GM12878 (cell line): ENCODE data around the gene RGL4. TPM values are rescaled to one million over a fixed set of nuclear protein-coding genes. Genes with fewer than 3 reads are reported as not detected.

ENCODE experiments used
- ATAC-seq: fragments of 200-7000 bp; cut with Tn5 transposase; 3 replicates; pipeline ENCODE4 v1.9.1; 2020; ENCODE audit warnings: mild to moderate bottlenecking, moderate library complexity
- BruUV-seq: library from RNA; stranded (reverse); fragments of 400-500 nt; replicated peaks from 2 replicates; lab custom pipeline; 2021; lab: Mats Ljungman, UMichigan
- CTCF ChIA-PET: fragments of 300-600 bp; sonication (Branson Sonifier 250); formaldehyde crosslinking; extraction: SDS; loops from one replicate; lab custom pipeline; 2021; ENCODE audit warnings: inconsistent platforms; lab: Yijun Ruan, JAX
- POLR2A ChIA-PET: fragments of 350-600 bp; formaldehyde crosslinking; extraction: SDS; loops from one replicate; lab custom pipeline; 2021; ENCODE audit warnings: inconsistent platforms; lab: Charles Lee
- RAD21 ChIA-PET: fragments of 300-600 bp; sonication (Branson Sonifier 250); formaldehyde crosslinking; loops from one replicate; lab custom pipeline; 2023; ENCODE audit warnings: antibody characterized with exemption; ENCODE audit not compliant: unreplicated experiment; lab: Charles Lee
- SMC1A ChIA-PET: fragments of 300-600 bp; sonication (Branson Sonifier 250); formaldehyde crosslinking; loops from one replicate; lab custom pipeline; 2023; ENCODE audit not compliant: unreplicated experiment, uncharacterized antibody; lab: Charles Lee
- DNase-seq: peaks from one replicate; pipeline ENCODE4 v3.0.0-alpha.2; 2011; ENCODE audit warnings: low read depth, low spot score
- FAIRE-seq: peaks from 3 replicates; lab custom pipeline; 2011; peaks lifted over from hg19 to GRCh38; lab: Jason Lieb, UNC
- H2AFZ ChIP-seq: 2 replicates; pipeline ENCODE4 v1.6.0; 2011; ENCODE audit warnings: low read depth, low read length, control low read depth; ENCODE audit not compliant: control insufficient read depth
- H3K27ac ChIP-seq: 2 replicates; pipeline ENCODE4 v1.5.1; 2011; ENCODE audit warnings: control low read depth; ENCODE audit not compliant: control insufficient read depth, insufficient read depth
- H3K27me3 ChIP-seq, 2 experiments: replicated peaks in 1 of 2; 2 replicates each; pipeline versions ENCODE4 v1.6.0 to v1.6.1; 2011; ENCODE audit warnings: low read length in 1 of 2; ENCODE audit not compliant: control insufficient read depth in 2 of 2, insufficient read depth in 2 of 2
- H3K36me3 ChIP-seq, 2 experiments: 2 replicates each; pipeline ENCODE4 v1.5.1; 2011; ENCODE audit warnings: low read length in 1 of 2; ENCODE audit not compliant: control insufficient read depth in 2 of 2, insufficient read depth in 2 of 2
- H3K4me1 ChIP-seq: 2 replicates; pipeline ENCODE4 v1.6.1; 2011; ENCODE audit warnings: mild to moderate bottlenecking, low read length, moderate library complexity, mixed read lengths; ENCODE audit not compliant: control insufficient read depth, insufficient read depth
- H3K4me2 ChIP-seq: 2 replicates; pipeline ENCODE4 v1.6.0; 2011; ENCODE audit warnings: control low read depth; ENCODE audit not compliant: control insufficient read depth, insufficient read depth
- H3K4me3 ChIP-seq: fragments of 200-600 bp; sonication (generic); 2 replicates; pipeline ENCODE4 v1.5.1; 2016
- H3K79me2 ChIP-seq: 2 replicates; pipeline ENCODE4 v1.6.0; 2011; ENCODE audit warnings: low read length; ENCODE audit not compliant: control insufficient read depth, insufficient read depth
- H3K9ac ChIP-seq: 2 replicates; pipeline ENCODE4 v1.8.0; 2011; ENCODE audit warnings: low read length, control low read depth, mixed read lengths; ENCODE audit not compliant: control insufficient read depth, insufficient read depth
- H3K9me3 ChIP-seq: replicated peaks from 3 replicates; pipeline ENCODE4 v1.5.1; 2011; ENCODE audit warnings: mild to moderate bottlenecking, low read length; ENCODE audit not compliant: control insufficient read depth, insufficient read depth
- H4K20me1 ChIP-seq: 2 replicates; pipeline ENCODE4 v1.6.0; 2011; ENCODE audit not compliant: control insufficient read depth, insufficient read depth
- RELA ChIP-seq: fragments of 450-650 bp; IDR thresholded peaks from 2 replicates; pipeline ENCODE4 v1.8.0; 2014; ENCODE audit warnings: borderline replicate concordance; ENCODE audit not compliant: partially characterized antibody
- SP1 ChIP-seq: IDR thresholded peaks from one replicate; pipeline ENCODE4 v1.6.1; 2011; ENCODE audit warnings: low read depth, low read length
- ZNF622 ChIP-seq: fragments of 450-650 bp; IDR thresholded peaks from 2 replicates; pipeline ENCODE4 v1.6.1; 2017; ENCODE audit warnings: mild to moderate bottlenecking, inconsistent platforms
- WGBS: methylation state at CpG from one replicate; pipeline ENCODE4 v1.1.6; 2016; ENCODE audit warnings: low lambda C conversion rate; ENCODE audit not compliant: insufficient replicate concordance, insufficient coverage; ENCODE audit errors: missing lambda C conversion rate; 5-methylcytosine and 5-hydroxymethylcytosine counted together
- in situ Hi-C: fragments of 300-500 bp; cut with MboI; formaldehyde crosslinking; loops from 9 replicates; pipeline ENCODE4 v1.14.3; 2018; ENCODE audit warnings: mixed read lengths
- intact Hi-C: fragments of 100-400 bp; cut with micrococcal nuclease; formaldehyde crosslinking; loops from one replicate; pipeline ENCODE4 v1.14.2; 2022; ENCODE audit not compliant: unreplicated experiment
- polyA plus RNA-seq, 11 experiments: library from polyadenylated mRNA; depleted of rRNA in 4 of 11; unstranded in 6 of 11; stranded (reverse) in 5 of 11; fragments of >200 nt; fragmentation: Nextera tagmentation in 4 of 11; fragmentation: Illumina TruSeq in 1 of 11; extraction: Ambion mirVana in 4 of 11; extraction: Trizol in 1 of 11; gene quantifications; 1 replicate in 1 of 11; 2 replicates in 10 of 11; pipeline versions ENCODE4 v1.2.1 to v1.2.3, GENCODE V29; 2011 to 2016; ENCODE audit warnings: inconsistent platforms in 2 of 11, missing spikeins in 2 of 11, low read depth in 1 of 11
- total RNA-seq, 4 experiments: library from RNA; depleted of rRNA in 3 of 4; stranded (reverse); fragments of >200 nt in 3 of 4; fragmentation: Illumina TruSeq in 1 of 4; extraction: Trizol in 1 of 4; gene quantifications; 2 replicates each; pipeline versions ENCODE4 v1.2.1 to v1.2.3, GENCODE V29; 2013 to 2021
- TF ChIP-seq, protein P1 (sequence below): fragments of 150-350 bp; IDR thresholded peaks from 2 replicates; pipeline ENCODE4 v1.6.1; 2016; ENCODE audit warnings: low read depth, low read length
- TF ChIP-seq, protein P2 (sequence below): fragments of 450-650 bp; formaldehyde crosslinking; IDR thresholded peaks from 2 replicates; pipeline ENCODE4 v1.4.0; 2022; ENCODE audit warnings: mild to moderate bottlenecking, moderate library complexity
- TF ChIP-seq, protein P3 (sequence below): IDR thresholded peaks from 2 replicates; pipeline ENCODE4 v1.6.1; 2012; ENCODE audit warnings: low read depth, low read length, improper control_type of control experiment
- TF ChIP-seq, protein P4 (sequence below), 3 experiments: IDR thresholded peaks in 2 of 3; conservative IDR thresholded peaks in 1 of 3; 2 replicates each; pipeline ENCODE4 v1.5.1; 2011; ENCODE audit warnings: low read depth in 3 of 3, low read length in 3 of 3, mild to moderate bottlenecking in 3 of 3, control low read depth in 2 of 3, moderate library complexity in 2 of 3, inconsistent platforms in 1 of 3, mixed read lengths in 1 of 3; ENCODE audit not compliant: control insufficient read depth in 2 of 3, insufficient read depth in 1 of 3; ENCODE audit errors: extremely low read depth in 1 of 3
- TF ChIP-seq, protein P5 (sequence below): fragments of 450-650 bp; IDR thresholded peaks from 2 replicates; pipeline ENCODE4 v1.6.1; 2018; ENCODE audit warnings: borderline replicate concordance, mild to moderate bottlenecking; ENCODE audit not compliant: partially characterized antibody
- TF ChIP-seq, protein P6 (sequence below): IDR thresholded peaks from 2 replicates; pipeline ENCODE4 v1.6.1; 2011; ENCODE audit warnings: low read depth, mild to moderate bottlenecking, low read length, moderate library complexity, borderline replicate concordance; ENCODE audit errors: extremely low read depth

RGL4 gene
- total and polyA plus RNA-seq, 10 of the 15 experiments (the other 5 are each of a cell fraction or from before 2014, with no cell fraction given) = 1.4 to 9.0 (median 2.0) TPM; not detected in 1

DNA sequence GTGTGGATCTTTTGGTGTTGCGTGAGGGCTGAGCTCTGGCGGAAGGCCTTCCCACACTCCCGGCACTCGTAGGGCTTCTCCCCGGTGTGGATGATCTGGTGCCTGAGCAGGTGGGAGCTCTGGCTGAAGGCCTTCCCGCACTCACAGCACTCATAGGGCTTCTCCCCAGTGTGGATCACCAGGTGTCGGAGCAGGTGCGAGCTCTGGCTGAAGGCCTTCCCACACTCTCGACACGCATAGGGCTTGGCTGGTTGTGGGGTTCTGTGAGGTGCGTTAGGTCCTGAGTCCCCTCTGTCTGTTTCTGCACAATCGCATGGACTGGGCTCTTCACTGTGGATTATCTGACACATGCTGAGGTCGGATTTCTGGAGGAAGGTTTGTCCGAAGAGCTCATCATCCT, 53.7 kb downstream of the RGL4 start (continued):
- TF ChIP-seq, protein P1, sequence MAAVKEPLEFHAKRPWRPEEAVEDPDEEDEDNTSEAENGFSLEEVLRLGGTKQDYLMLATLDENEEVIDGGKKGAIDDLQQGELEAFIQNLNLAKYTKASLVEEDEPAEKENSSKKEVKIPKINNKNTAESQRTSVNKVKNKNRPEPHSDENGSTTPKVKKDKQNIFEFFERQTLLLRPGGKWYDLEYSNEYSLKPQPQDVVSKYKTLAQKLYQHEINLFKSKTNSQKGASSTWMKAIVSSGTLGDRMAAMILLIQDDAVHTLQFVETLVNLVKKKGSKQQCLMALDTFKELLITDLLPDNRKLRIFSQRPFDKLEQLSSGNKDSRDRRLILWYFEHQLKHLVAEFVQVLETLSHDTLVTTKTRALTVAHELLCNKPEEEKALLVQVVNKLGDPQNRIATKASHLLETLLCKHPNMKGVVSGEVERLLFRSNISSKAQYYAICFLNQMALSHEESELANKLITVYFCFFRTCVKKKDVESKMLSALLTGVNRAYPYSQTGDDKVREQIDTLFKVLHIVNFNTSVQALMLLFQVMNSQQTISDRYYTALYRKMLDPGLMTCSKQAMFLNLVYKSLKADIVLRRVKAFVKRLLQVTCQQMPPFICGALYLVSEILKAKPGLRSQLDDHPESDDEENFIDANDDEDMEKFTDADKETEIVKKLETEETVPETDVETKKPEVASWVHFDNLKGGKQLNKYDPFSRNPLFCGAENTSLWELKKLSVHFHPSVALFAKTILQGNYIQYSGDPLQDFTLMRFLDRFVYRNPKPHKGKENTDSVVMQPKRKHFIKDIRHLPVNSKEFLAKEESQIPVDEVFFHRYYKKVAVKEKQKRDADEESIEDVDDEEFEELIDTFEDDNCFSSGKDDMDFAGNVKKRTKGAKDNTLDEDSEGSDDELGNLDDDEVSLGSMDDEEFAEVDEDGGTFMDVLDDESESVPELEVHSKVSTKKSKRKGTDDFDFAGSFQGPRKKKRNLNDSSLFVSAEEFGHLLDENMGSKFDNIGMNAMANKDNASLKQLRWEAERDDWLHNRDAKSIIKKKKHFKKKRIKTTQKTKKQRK = no peak
- TF ChIP-seq, protein P2, sequence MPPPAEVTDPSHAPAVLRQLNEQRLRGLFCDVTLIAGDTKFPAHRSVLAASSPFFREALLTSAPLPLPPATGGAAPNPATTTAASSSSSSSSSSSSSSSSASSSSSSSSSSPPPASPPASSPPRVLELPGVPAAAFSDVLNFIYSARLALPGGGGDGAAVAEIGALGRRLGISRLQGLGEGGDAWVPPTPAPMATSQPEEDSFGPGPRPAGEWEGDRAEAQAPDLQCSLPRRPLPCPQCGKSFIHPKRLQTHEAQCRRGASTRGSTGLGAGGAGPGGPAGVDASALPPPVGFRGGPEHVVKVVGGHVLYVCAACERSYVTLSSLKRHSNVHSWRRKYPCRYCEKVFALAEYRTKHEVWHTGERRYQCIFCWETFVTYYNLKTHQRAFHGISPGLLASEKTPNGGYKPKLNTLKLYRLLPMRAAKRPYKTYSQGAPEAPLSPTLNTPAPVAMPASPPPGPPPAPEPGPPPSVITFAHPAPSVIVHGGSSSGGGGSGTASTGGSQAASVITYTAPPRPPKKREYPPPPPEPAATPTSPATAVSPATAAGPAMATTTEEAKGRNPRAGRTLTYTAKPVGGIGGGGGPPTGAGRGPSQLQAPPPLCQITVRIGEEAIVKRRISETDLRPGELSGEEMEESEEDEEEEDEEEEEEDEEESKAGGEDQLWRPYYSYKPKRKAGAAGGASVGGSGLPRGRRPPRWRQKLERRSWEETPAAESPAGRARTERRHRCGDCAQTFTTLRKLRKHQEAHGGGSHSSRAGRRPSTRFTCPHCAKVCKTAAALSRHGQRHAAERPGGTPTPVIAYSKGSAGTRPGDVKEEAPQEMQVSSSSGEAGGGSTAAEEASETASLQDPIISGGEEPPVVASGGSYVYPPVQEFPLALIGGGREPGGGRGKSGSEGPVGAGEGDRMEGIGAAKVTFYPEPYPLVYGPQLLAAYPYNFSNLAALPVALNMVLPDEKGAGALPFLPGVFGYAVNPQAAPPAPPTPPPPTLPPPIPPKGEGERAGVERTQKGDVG (CRISPR knock-in tag) = no peak
- TF ChIP-seq, all 136 proteins: peak for 3

DNA sequence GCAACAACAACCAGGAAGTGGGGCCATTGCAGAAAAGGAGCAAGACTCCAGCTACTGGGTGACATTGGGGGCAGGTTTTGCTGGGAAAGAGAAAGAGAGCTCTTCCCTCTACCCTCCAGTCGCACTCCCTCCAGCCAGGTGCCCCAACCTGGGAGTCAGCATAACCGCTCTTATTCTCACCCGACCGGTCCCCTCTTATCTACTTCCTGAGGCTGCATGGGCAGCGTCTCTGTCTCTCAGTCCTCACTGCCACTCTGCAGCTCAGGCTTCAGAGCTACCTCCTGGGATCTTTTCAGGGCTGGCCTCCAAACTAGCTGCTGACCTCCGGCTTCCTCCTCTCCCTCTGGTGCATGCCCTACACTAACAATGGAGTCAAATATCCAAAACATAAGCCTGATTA, 55.0 kb downstream of the RGL4 start:
- Histone ChIP-seq H3K36me3 (no peaks in the 10 kb centered on the region; a peak in 1 of 4 replicates), H3K27ac (no peak overlapping the region), H4K20me1 (no peaks in the 10 kb centered on the region), H3K27me3 (no peaks in the 10 kb centered on the region), H3K9me3 (no peaks in the 10 kb centered on the region; the same call in 2 of the 3 replicates), H3K4me3 (no peak overlapping the region), H3K79me2 (no peaks in the 10 kb centered on the region), H3K4me2 (no peak overlapping the region), H2AFZ (no peak overlapping the region), H3K4me1 (no peaks in the 10 kb centered on the region), H3K9ac (no peak overlapping the region)
- ATAC-seq (no peak), DNase-seq (no peak), FAIRE-seq (no peak)
- in situ Hi-C loops = no loop called here
- no TSS peak for BruUV-seq
- SMC1A ChIA-PET = no interaction called here
- CTCF ChIA-PET = no interaction called here
- RAD21 ChIA-PET = interaction anchor here (0.6 to 0.7 kb wide), 2 partner anchors 148 to 761 kb away, joined by 3 to 4 read pairs; partner anchors contain the start of gene MIF
- 99% methylated on average over 6 of the region's 6 CpGs for WGBS
- intact Hi-C loops = no loop called here
- POLR2A ChIA-PET = interaction anchor here (1.6 kb wide), 1 partner anchor 10 kb away, joined by 7 read pairs; no protein-coding TSS in a partner anchor
- TF ChIP-seq, protein P3, sequence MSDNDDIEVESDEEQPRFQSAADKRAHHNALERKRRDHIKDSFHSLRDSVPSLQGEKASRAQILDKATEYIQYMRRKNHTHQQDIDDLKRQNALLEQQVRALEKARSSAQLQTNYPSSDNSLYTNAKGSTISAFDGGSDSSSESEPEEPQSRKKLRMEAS = no peak
- TF ChIP-seq, protein P4, sequence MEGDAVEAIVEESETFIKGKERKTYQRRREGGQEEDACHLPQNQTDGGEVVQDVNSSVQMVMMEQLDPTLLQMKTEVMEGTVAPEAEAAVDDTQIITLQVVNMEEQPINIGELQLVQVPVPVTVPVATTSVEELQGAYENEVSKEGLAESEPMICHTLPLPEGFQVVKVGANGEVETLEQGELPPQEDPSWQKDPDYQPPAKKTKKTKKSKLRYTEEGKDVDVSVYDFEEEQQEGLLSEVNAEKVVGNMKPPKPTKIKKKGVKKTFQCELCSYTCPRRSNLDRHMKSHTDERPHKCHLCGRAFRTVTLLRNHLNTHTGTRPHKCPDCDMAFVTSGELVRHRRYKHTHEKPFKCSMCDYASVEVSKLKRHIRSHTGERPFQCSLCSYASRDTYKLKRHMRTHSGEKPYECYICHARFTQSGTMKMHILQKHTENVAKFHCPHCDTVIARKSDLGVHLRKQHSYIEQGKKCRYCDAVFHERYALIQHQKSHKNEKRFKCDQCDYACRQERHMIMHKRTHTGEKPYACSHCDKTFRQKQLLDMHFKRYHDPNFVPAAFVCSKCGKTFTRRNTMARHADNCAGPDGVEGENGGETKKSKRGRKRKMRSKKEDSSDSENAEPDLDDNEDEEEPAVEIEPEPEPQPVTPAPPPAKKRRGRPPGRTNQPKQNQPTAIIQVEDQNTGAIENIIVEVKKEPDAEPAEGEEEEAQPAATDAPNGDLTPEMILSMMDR (IDR thresholded peaks at IDR 0.05 in 2 of 3, conservative IDR thresholded peaks at IDR 0.05 in 1 of 3; ENCODE audit: control insufficient read depth in 2 of 3, extremely low read depth in 1 of 3, insufficient read depth in 1 of 3, low read depth in 3 of 3, low read length in 3 of 3) = no peak
- no peak for TF ChIP-seq RELA
- TF ChIP-seq, protein P5, sequence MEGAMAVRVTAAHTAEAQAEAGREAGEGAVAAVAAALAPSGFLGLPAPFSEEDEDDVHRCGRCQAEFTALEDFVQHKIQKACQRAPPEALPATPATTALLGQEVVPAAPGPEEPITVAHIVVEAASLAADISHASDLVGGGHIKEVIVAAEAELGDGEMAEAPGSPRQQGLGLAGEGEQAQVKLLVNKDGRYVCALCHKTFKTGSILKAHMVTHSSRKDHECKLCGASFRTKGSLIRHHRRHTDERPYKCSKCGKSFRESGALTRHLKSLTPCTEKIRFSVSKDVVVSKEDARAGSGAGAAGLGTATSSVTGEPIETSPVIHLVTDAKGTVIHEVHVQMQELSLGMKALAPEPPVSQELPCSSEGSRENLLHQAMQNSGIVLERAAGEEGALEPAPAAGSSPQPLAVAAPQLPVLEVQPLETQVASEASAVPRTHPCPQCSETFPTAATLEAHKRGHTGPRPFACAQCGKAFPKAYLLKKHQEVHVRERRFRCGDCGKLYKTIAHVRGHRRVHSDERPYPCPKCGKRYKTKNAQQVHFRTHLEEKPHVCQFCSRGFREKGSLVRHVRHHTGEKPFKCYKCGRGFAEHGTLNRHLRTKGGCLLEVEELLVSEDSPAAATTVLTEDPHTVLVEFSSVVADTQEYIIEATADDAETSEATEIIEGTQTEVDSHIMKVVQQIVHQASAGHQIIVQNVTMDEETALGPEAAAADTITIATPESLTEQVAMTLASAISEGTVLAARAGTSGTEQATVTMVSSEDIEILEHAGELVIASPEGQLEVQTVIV = no peak
- TF ChIP-seq, protein P6, sequence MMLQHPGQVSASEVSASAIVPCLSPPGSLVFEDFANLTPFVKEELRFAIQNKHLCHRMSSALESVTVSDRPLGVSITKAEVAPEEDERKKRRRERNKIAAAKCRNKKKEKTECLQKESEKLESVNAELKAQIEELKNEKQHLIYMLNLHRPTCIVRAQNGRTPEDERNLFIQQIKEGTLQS = no peak
- no peak for TF ChIP-seq SP1
- TF ChIP-seq ZNF622 = no peak
